HCT116 (cell line): Measurements from ENCODE around the gene CXXC5. TPM values are rescaled to one million over a fixed set of nuclear protein-coding genes. Genes with fewer than 3 reads are reported as not detected.
A peak's percentile ranks its signal among the peaks of the same experiment; 100 is the strongest.

ENCODE experiments used
- ATAC-seq: fragments of 200-7000 bp; cut with Tn5 transposase; 2 replicates; pipeline ENCODE4 v1.9.1; 2020; ENCODE audit warnings: mild to moderate bottlenecking, moderate library complexity
- BruUV-seq: library from RNA; stranded (reverse); fragments of 400-500 nt; replicated peaks from 2 replicates; lab custom pipeline; 2021; lab: Mats Ljungman, UMichigan
- CTCF ChIA-PET: fragments of 300-600 bp; sonication (Branson Sonifier 250); formaldehyde crosslinking; loops from one replicate; lab custom pipeline; 2021; ENCODE audit warnings: antibody characterized with exemption; lab: Charles Lee
- POLR2A ChIA-PET: fragments of 300-600, 350-600 bp; sonication (Branson Sonifier 250); formaldehyde crosslinking; loops from one replicate; lab custom pipeline; 2021; ENCODE audit warnings: antibody characterized with exemption; lab: Charles Lee
- RAD21 ChIA-PET, 2 experiments: fragments of 300-600 bp; sonication (Branson Sonifier 250); formaldehyde crosslinking; loops; one replicate each; lab custom pipeline; 2023; ENCODE audit warnings: low total read pairs in 2 of 2; ENCODE audit not compliant: uncharacterized antibody in 2 of 2, unreplicated experiment in 2 of 2, low non-redundant PET in 1 of 2; lab: Charles Lee
- DNase-seq: peaks from one replicate; pipeline ENCODE4 v3.0.0-alpha.2; 2010; ENCODE audit warnings: low read depth, low spot score
- H2AFZ ChIP-seq: fragments of 200-600 bp; shearing (Covaris generic), sonication (generic); 2 replicates; pipeline ENCODE4 v1.6.1; 2017; ENCODE audit warnings: low read depth, mixed run types, mixed read lengths, antibody characterized with exemption, low read length; ENCODE audit not compliant: poor library complexity, severe bottlenecking
- H3K27ac ChIP-seq: 2 replicates; pipeline ENCODE4 v1.5.1; 2012; ENCODE audit warnings: low read depth, low read length
- H3K27me3 ChIP-seq: fragments of 200-600 bp; sonication (generic); 2 replicates; pipeline ENCODE4 v1.6.1; 2016; ENCODE audit warnings: mixed run types, low read length, mixed read lengths; ENCODE audit not compliant: insufficient read depth
- H3K36me3 ChIP-seq, 2 experiments: fragments of 200-500 bp in 1 of 2; fragments of 200-600 bp in 1 of 2; sonication (Bioruptor generic) in 1 of 2; sonication (generic) in 1 of 2; 2 replicates each; pipeline versions ENCODE4 v1.5.1 to v1.6.1; 2014 to 2016; ENCODE audit warnings: low read length in 2 of 2, inconsistent platforms in 1 of 2, mixed read lengths in 1 of 2, mixed run types in 1 of 2; ENCODE audit not compliant: insufficient read depth in 2 of 2, control insufficient read depth in 1 of 2
- H3K4me1 ChIP-seq, 2 experiments: fragments of 200-600 bp in 1 of 2; sonication (generic) in 1 of 2; 2 replicates each; pipeline versions ENCODE4 v1.5.1 to v1.6.1; 2012 to 2017; ENCODE audit warnings: low read length in 2 of 2, inconsistent platforms in 1 of 2, mild to moderate bottlenecking in 1 of 2, mixed read lengths in 1 of 2, mixed run types in 1 of 2, moderate library complexity in 1 of 2; ENCODE audit not compliant: insufficient read depth in 2 of 2, control insufficient read depth in 1 of 2
- H3K4me2 ChIP-seq: fragments of 200-600 bp; sonication (generic); 2 replicates; pipeline ENCODE4 v1.6.1; 2017; ENCODE audit warnings: mixed run types, low read length, mixed read lengths
- H3K4me3 ChIP-seq, 2 experiments: fragments of 200-600 bp in 1 of 2; sonication (generic) in 1 of 2; replicated peaks in 1 of 2; 2 replicates each; pipeline ENCODE4 v1.5.1; 2011 to 2016; ENCODE audit warnings: low read length in 2 of 2, control low read depth in 1 of 2, low read depth in 1 of 2, mild to moderate bottlenecking in 1 of 2, mixed read lengths in 1 of 2, mixed run types in 1 of 2
- H3K79me2 ChIP-seq: fragments of 200-600 bp; sonication (generic); 2 replicates; pipeline ENCODE4 v1.6.1; 2017; ENCODE audit warnings: mild to moderate bottlenecking, mixed run types, low read length, moderate library complexity, mixed read lengths; ENCODE audit not compliant: insufficient read depth
- H3K9ac ChIP-seq: fragments of 200-600 bp; sonication (generic); 2 replicates; pipeline ENCODE4 v1.6.1; 2016; ENCODE audit warnings: low read length, mixed read lengths
- H3K9me2 ChIP-seq: fragments of 200-600 bp; sonication (generic), shearing (Covaris generic); 2 replicates; pipeline ENCODE4 v1.6.1; 2017; ENCODE audit warnings: mixed run types, mild to moderate bottlenecking, moderate library complexity; ENCODE audit not compliant: insufficient read depth
- H3K9me3 ChIP-seq, 2 experiments: fragments of 200-500 bp in 1 of 2; fragments of 200-600 bp in 1 of 2; sonication (Bioruptor generic) in 1 of 2; sonication (generic) in 1 of 2; 2 replicates each; pipeline ENCODE4 v1.6.1; 2014 to 2017; ENCODE audit warnings: low read length in 2 of 2, mixed read lengths in 2 of 2, inconsistent platforms in 1 of 2, low read depth in 1 of 2, mild to moderate bottlenecking in 1 of 2, mixed run types in 1 of 2, moderate library complexity in 1 of 2; ENCODE audit not compliant: control insufficient read depth in 1 of 2, insufficient read depth in 1 of 2
- H4K20me1 ChIP-seq: fragments of 200-600 bp; sonication (generic), shearing (Covaris generic); 2 replicates; pipeline ENCODE4 v1.6.1; 2017; ENCODE audit warnings: mixed run types, mild to moderate bottlenecking, moderate library complexity; ENCODE audit not compliant: insufficient read depth
- RAD21 ChIP-seq: IDR thresholded peaks from 2 replicates; pipeline ENCODE4 v1.6.1; 2012; ENCODE audit warnings: low read depth, mild to moderate bottlenecking
- intact Hi-C: fragments of 100-400 bp; cut with micrococcal nuclease; formaldehyde crosslinking; loops from 2 replicates; pipeline ENCODE4 v1.10.0; 2022
- total RNA-seq: library from RNA; stranded (reverse); gene quantifications from one replicate; pipeline ENCODE4 v1.2.1, GENCODE V29; 2021; ENCODE audit not compliant: unreplicated experiment
- TF ChIP-seq, protein P1 (sequence below): IDR thresholded peaks from 2 replicates; pipeline ENCODE4 v1.6.1; 2012; ENCODE audit warnings: low read depth

The CXXC5 gene
- total RNA-seq, 1 experiment from 2014 or later, result 43.1 TPM

DNA sequence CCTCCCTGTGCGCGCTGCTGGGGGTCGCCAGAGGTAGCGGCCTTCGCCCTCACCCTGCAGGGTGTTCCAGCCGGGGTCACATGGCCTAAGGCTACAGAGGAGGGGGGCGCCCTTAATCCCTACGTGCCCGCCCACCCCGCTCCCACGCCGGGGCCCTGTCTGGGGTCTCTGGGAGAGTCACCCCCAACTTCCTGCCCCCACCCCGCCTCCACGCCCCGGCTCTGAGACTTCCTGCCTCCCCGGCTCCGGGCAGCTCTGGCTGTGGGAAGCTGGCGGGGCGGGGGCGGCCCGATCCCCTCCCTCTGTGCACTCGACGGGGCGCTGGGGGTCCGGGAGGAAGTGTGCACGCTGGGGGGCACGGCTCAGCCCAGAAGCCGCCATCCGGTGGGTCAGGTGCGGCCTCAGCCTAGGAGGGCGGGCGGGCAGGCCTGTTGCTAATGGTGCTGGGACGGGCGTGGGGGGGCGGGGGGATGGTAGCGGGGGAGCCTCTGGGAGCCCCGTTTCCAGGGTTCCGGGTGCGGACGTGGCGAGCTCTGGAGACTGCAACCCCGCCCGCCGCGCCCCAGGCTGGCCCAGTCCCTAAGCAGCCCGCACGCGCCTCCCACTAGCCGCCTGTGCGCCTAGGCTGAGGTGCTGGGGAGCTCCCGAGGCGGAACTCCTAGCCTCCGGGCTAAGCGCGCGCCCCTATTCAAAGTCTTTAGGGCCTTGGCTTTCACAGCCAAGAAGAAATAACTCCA lies 61.6 kb downstream of the CXXC5 start:
- Histone ChIP-seq H4K20me1 (no peaks in the 10 kb centered on the region), H2AFZ (peak overlapping the region; percentile 82), H3K4me3 (peak overlapping the region; percentile 13 to 47), H3K9ac (peak overlapping the region; percentile 32; the same call in 1 of the 2 replicates), H3K27ac (no peak overlapping the region; the same call in 1 of the 2 replicates), H3K4me1 (peaks cover 30 to 40% of the 10 kb centered on the region in 2 experiments)
- RAD21 ChIA-PET, result no interaction called here
- intact Hi-C loops, result no loop called here
- no peak for ATAC-seq
- TF ChIP-seq, protein P1, sequence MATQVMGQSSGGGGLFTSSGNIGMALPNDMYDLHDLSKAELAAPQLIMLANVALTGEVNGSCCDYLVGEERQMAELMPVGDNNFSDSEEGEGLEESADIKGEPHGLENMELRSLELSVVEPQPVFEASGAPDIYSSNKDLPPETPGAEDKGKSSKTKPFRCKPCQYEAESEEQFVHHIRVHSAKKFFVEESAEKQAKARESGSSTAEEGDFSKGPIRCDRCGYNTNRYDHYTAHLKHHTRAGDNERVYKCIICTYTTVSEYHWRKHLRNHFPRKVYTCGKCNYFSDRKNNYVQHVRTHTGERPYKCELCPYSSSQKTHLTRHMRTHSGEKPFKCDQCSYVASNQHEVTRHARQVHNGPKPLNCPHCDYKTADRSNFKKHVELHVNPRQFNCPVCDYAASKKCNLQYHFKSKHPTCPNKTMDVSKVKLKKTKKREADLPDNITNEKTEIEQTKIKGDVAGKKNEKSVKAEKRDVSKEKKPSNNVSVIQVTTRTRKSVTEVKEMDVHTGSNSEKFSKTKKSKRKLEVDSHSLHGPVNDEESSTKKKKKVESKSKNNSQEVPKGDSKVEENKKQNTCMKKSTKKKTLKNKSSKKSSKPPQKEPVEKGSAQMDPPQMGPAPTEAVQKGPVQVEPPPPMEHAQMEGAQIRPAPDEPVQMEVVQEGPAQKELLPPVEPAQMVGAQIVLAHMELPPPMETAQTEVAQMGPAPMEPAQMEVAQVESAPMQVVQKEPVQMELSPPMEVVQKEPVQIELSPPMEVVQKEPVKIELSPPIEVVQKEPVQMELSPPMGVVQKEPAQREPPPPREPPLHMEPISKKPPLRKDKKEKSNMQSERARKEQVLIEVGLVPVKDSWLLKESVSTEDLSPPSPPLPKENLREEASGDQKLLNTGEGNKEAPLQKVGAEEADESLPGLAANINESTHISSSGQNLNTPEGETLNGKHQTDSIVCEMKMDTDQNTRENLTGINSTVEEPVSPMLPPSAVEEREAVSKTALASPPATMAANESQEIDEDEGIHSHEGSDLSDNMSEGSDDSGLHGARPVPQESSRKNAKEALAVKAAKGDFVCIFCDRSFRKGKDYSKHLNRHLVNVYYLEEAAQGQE, result no peak
- no peak for TF ChIP-seq RAD21
- TF ChIP-seq, all 23 proteins: peak for 0
- no peaks in the 10 kb centered on the region for H3K79me2 ChIP-seq
- H3K36me3 ChIP-seq, result no peaks in the 10 kb centered on the region
- H3K4me2 ChIP-seq, result peak overlapping the region; percentile 98
- H3K9me3 ChIP-seq, result no peaks in the 10 kb centered on the region
- H3K27me3 ChIP-seq, result no peaks in the 10 kb centered on the region
- ChIA-PET CTCF (interaction anchor here (0.9 to 1.8 kb wide), 5 partner anchors 56 to 259 kb away, joined by 3 to 5 read pairs (median 3); no protein-coding TSS in a partner anchor), POLR2A (interaction anchor here (0.6 to 1.4 kb wide), 2 partner anchors 47 to 62 kb away, joined by 3 read pairs; partner anchors contain the start of gene CXXC5)
- BruUV-seq, result no TSS peak
- H3K9me2 ChIP-seq, result no peaks in the 10 kb centered on the region
- DNase-seq, result no peak
